Lower leg skin (tissue), 4 donors: ENCODE data around the gene CTNND2. TPM values are rescaled to one million over a fixed set of nuclear protein-coding genes. Genes with fewer than 3 reads are reported as not detected.

Experiments
- DNase-seq, 2 donors: peaks; one replicate each; pipeline ENCODE4 v3.0.0-alpha.2; 2019; ENCODE audit warnings: low spot score in 2 of 2
- H3K4me3 ChIP-seq: fragments of 200-600 bp; sonication (generic); 2 replicates; pipeline ENCODE4 v1.5.1; 2017; ENCODE audit warnings: mild to moderate bottlenecking, low read depth; ENCODE audit not compliant: poor library complexity, severe bottlenecking
- CTCF ChIP-seq, 3 donors: fragments of 450-650 bp; IDR thresholded peaks; one replicate each; pipeline ENCODE4 v1.5.1; 2016; ENCODE audit warnings: antibody characterized with exemption in 3 of 3, mild to moderate bottlenecking in 3 of 3, moderate library complexity in 2 of 3
- POLR2A ChIP-seq, 2 donors: fragments of 450-650 bp; IDR thresholded peaks; one replicate each; pipeline ENCODE4 v1.6.1; 2016 to 2017; ENCODE audit warnings: antibody characterized with exemption in 2 of 2, mild to moderate bottlenecking in 1 of 2, moderate library complexity in 1 of 2
- WGBS, 2 donors: methylation state at CpG; one replicate each; pipeline ENCODE4 v1.1.5; 2018; 5-methylcytosine and 5-hydroxymethylcytosine counted together
- intact Hi-C: fragments of 100-400 bp; cut with DNase I; formaldehyde crosslinking; loops from one replicate; pipeline ENCODE4 v1.15.0; 2023; ENCODE audit warnings: low total_unique reads
- total RNA-seq, 4 donors: library from RNA; depleted of rRNA; stranded (reverse); fragments of >200 nt; gene quantifications; one replicate each; pipeline ENCODE4 v1.1.0, GENCODE V29; 2016

The CTNND2 gene
- total RNA-seq, 4 donors from 2014 or later = 0.21 to 2.9 (median 0.55) TPM

- DNase-seq = no peak
- intact Hi-C loops = no loop called here
- 62 to 85% methylated on average over 7 of the region's 7 CpGs for WGBS, 2 donors
- no peak overlapping the region for H3K4me3 ChIP-seq
- no peak for TF ChIP-seq POLR2A (IDR thresholded peaks at IDR 0.05)
- no peak for TF ChIP-seq CTCF (IDR thresholded peaks at IDR 0.05)
Measured at GRCh38 chr5:11383506-11384095, 520.6 kb downstream of the CTNND2 start.

- no peak for TF ChIP-seq POLR2A (IDR thresholded peaks at IDR 0.05)
- no peak for TF ChIP-seq CTCF (IDR thresholded peaks at IDR 0.05)
Measured at GRCh38 chr5:11378461-11378860, 525.8 kb downstream of the CTNND2 start.

GRCh38 chr5:11377896-11378295, 526.4 kb downstream of the CTNND2 start:
- H3K4me3 ChIP-seq = no peak overlapping the region
- 65 to 77% methylated on average over 2 of the region's 2 CpGs for WGBS, 2 donors
- no peak for TF ChIP-seq CTCF (IDR thresholded peaks at IDR 0.05)
- no peak for TF ChIP-seq POLR2A (IDR thresholded peaks at IDR 0.05)
- no peak for DNase-seq
- intact Hi-C loops = no loop called here

More at GRCh38 chr5:11378461-11378860, 525.8 kb downstream of the CTNND2 start:
- no peak for DNase-seq
- H3K4me3 ChIP-seq = no peak overlapping the region
- WGBS, 2 donors = 83 to 89% methylated on average over 5 of the region's 5 CpGs
- intact Hi-C loops = no loop called here

- no peak for TF ChIP-seq POLR2A (IDR thresholded peaks at IDR 0.05)
- TF ChIP-seq CTCF (IDR thresholded peaks at IDR 0.05) = no peak
- 76 to 80% methylated on average over 3 of the region's 3 CpGs for WGBS, 2 donors
Measured at GRCh38 chr5:11372191-11372590, 532.1 kb downstream of the CTNND2 start.

GRCh38 chr5:11371021-11371420, 533.2 kb downstream of the CTNND2 start:
- WGBS, 2 donors = 93 to 94% methylated on average over 1 of the region's 1 CpG
- intact Hi-C loops = no loop called here
- no peak overlapping the region for H3K4me3 ChIP-seq
- no peak for DNase-seq
- no peak for TF ChIP-seq CTCF (IDR thresholded peaks at IDR 0.05)
- no peak for TF ChIP-seq POLR2A (IDR thresholded peaks at IDR 0.05)

More at GRCh38 chr5:11372191-11372590, 532.1 kb downstream of the CTNND2 start:
- H3K4me3 ChIP-seq = no peak overlapping the region
- intact Hi-C loops = no loop called here
- DNase-seq = no peak

- H3K4me3 ChIP-seq = no peak overlapping the region
- DNase-seq = no peak
- intact Hi-C loops = no loop called here
- 84 to 86% methylated on average over 10 to 11 of the region's 11 CpGs for WGBS, 2 donors
- TF ChIP-seq POLR2A (IDR thresholded peaks at IDR 0.05) (no peak), CTCF (IDR thresholded peaks at IDR 0.05) (no peak)
Measured at GRCh38 chr5:11364531-11364930, 539.7 kb downstream of the CTNND2 start.
